H9 (cell line): ENCODE data around the gene QPRT. TPM values are rescaled to one million over a fixed set of nuclear protein-coding genes. Genes with fewer than 3 reads are reported as not detected.
"Not testable (repeated sequence)": the region's sequence is repeated elsewhere in the genome, so short reads cannot be mapped to it uniquely, and the experiment has no call there.

Experiments used
- DNase-seq: peaks from one replicate; pipeline ENCODE4 v3.0.0-alpha.2; 2017
- H2AFZ ChIP-seq: one replicate; pipeline ENCODE4 v1.6.1; 2013; ENCODE audit warnings: mild to moderate bottlenecking, low read length, control low read depth, moderate library complexity
- H2AK5ac ChIP-seq: 2 replicates; pipeline ENCODE4 v1.6.1; 2013; ENCODE audit warnings: low read length, control low read depth, mixed read lengths; ENCODE audit not compliant: insufficient read length
- H2BK120ac ChIP-seq: one replicate; pipeline ENCODE4 v1.6.1; 2013; ENCODE audit warnings: low read depth, mild to moderate bottlenecking, low read length, control low read depth, inconsistent platforms; ENCODE audit not compliant: poor library complexity, severe bottlenecking
- H2BK12ac ChIP-seq: 2 replicates; pipeline ENCODE4 v1.6.1; 2013; ENCODE audit warnings: low read length, control low read depth, mixed read lengths, low read depth; ENCODE audit not compliant: insufficient read length
- H2BK15ac ChIP-seq: 2 replicates; pipeline ENCODE4 v1.6.1; 2013; ENCODE audit warnings: low read depth, low read length, control low read depth
- H2BK20ac ChIP-seq: one replicate; pipeline ENCODE4 v1.6.1; 2013; ENCODE audit warnings: low read depth, mild to moderate bottlenecking, low read length, control low read depth, inconsistent platforms; ENCODE audit not compliant: poor library complexity, severe bottlenecking
- H2BK5ac ChIP-seq: 2 replicates; pipeline ENCODE4 v1.6.1; 2013; ENCODE audit warnings: low read length, control low read depth, mixed read lengths; ENCODE audit not compliant: insufficient read length
- H3K14ac ChIP-seq: 2 replicates; pipeline ENCODE4 v1.6.1; 2013; ENCODE audit warnings: low read length, control low read depth; ENCODE audit not compliant: insufficient read depth
- H3K18ac ChIP-seq: 2 replicates; pipeline ENCODE4 v1.6.1; 2013; ENCODE audit warnings: low read depth, mild to moderate bottlenecking, mixed read lengths, low read length, control low read depth; ENCODE audit not compliant: insufficient read length
- H3K23ac ChIP-seq: 2 replicates; pipeline ENCODE4 v1.6.1; 2013; ENCODE audit warnings: low read length, control low read depth, mixed read lengths, low read depth; ENCODE audit not compliant: insufficient read length
- H3K23me2 ChIP-seq: 2 replicates; pipeline ENCODE4 v1.6.1; 2013; ENCODE audit warnings: low read depth, mild to moderate bottlenecking, mixed read lengths, low read length, control low read depth; ENCODE audit not compliant: insufficient read length, poor library complexity, severe bottlenecking
- H3K27ac ChIP-seq: 2 replicates; pipeline ENCODE4 v1.5.1; 2013; ENCODE audit warnings: low read length, control low read depth, mixed read lengths, low read depth; ENCODE audit not compliant: insufficient read length
- H3K27me3 ChIP-seq: 2 replicates; pipeline ENCODE4 v1.6.1; 2013; ENCODE audit warnings: low read length, control low read depth, inconsistent platforms; ENCODE audit not compliant: insufficient read depth
- H3K4ac ChIP-seq: 2 replicates; pipeline ENCODE4 v1.6.1; 2013; ENCODE audit warnings: low read depth, mild to moderate bottlenecking, control low read depth, inconsistent platforms, low read length, moderate library complexity
- H3K4me1 ChIP-seq: 2 replicates; pipeline ENCODE4 v1.6.1; 2013; ENCODE audit warnings: low read length, control low read depth, inconsistent platforms; ENCODE audit not compliant: insufficient read depth
- H3K4me2 ChIP-seq: 2 replicates; pipeline ENCODE4 v1.6.1; 2013; ENCODE audit warnings: low read length, control low read depth, mixed read lengths; ENCODE audit not compliant: insufficient read length, insufficient read depth
- H3K56ac ChIP-seq: 2 replicates; pipeline ENCODE4 v1.6.1; 2013; ENCODE audit warnings: low read depth, mild to moderate bottlenecking, mixed read lengths, low read length, control low read depth; ENCODE audit not compliant: insufficient read length
- H3K79me1 ChIP-seq: 2 replicates; pipeline ENCODE4 v1.6.1; 2013; ENCODE audit warnings: low read depth, mild to moderate bottlenecking, moderate library complexity, low read length, control low read depth, inconsistent platforms; ENCODE audit not compliant: insufficient read depth, poor library complexity, severe bottlenecking
- H3K79me2 ChIP-seq: 2 replicates; pipeline ENCODE4 v1.6.1; 2013; ENCODE audit warnings: low read length, control low read depth, inconsistent platforms; ENCODE audit not compliant: insufficient read depth
- H3K9ac ChIP-seq: 2 replicates; pipeline ENCODE4 v1.6.1; 2013; ENCODE audit warnings: low read length, control low read depth, mixed read lengths; ENCODE audit not compliant: insufficient read length; ENCODE audit errors: extremely low read depth
- H3K9me3 ChIP-seq: one replicate; pipeline ENCODE4 v1.6.1; 2013; ENCODE audit warnings: low read depth, low read length, inconsistent platforms; ENCODE audit not compliant: control insufficient read depth
- H3T11ph ChIP-seq: one replicate; pipeline ENCODE4 v1.6.1; 2013; ENCODE audit warnings: mild to moderate bottlenecking, low read length, control low read depth, inconsistent platforms
- H4K20me1 ChIP-seq: one replicate; pipeline ENCODE4 v1.6.1; 2013; ENCODE audit not compliant: control insufficient read depth, insufficient read length, insufficient read depth
- H4K5ac ChIP-seq: 2 replicates; pipeline ENCODE4 v1.6.1; 2013; ENCODE audit warnings: low read depth, mild to moderate bottlenecking, mixed read lengths, low read length, control low read depth; ENCODE audit not compliant: insufficient read length
- H4K8ac ChIP-seq: replicated peaks from 2 replicates; pipeline ENCODE4 v1.6.1; 2013; ENCODE audit warnings: low read length, control low read depth, mixed read lengths, low read depth; ENCODE audit not compliant: insufficient read length
- H4K91ac ChIP-seq: 2 replicates; pipeline ENCODE4 v1.6.1; 2013; ENCODE audit warnings: low read depth, mild to moderate bottlenecking, moderate library complexity, mixed read lengths, low read length, control low read depth; ENCODE audit not compliant: insufficient read length
- H3K27ac Mint-ChIP-seq, 3 experiments: 2 replicates in 2 of 3; 3 replicates in 1 of 3; pipeline ENCODE4 v1.8.0; 2020 to 2021; ENCODE audit warnings: mixed read lengths in 3 of 3, mild to moderate bottlenecking in 1 of 3, moderate library complexity in 1 of 3
- H3K27me3 Mint-ChIP-seq: 2 replicates; pipeline ENCODE4 v1.8.0; 2021; ENCODE audit warnings: low read depth, mild to moderate bottlenecking, moderate library complexity, mixed read lengths
- H3K36me3 Mint-ChIP-seq, 3 experiments: 2 replicates in 2 of 3; 3 replicates in 1 of 3; pipeline ENCODE4 v1.8.0; 2020 to 2021; ENCODE audit warnings: low read depth in 3 of 3, mixed read lengths in 3 of 3; ENCODE audit not compliant: insufficient read depth in 1 of 3
- H3K4me1 Mint-ChIP-seq, 2 experiments: 2 replicates each; pipeline ENCODE4 v1.8.0; 2020; ENCODE audit warnings: mixed read lengths in 2 of 2
- H3K4me3 Mint-ChIP-seq, 2 experiments: 2 replicates in 1 of 2; 3 replicates in 1 of 2; pipeline ENCODE4 v1.8.0; 2020 to 2021; ENCODE audit warnings: mild to moderate bottlenecking in 2 of 2, mixed read lengths in 2 of 2, moderate library complexity in 1 of 2
- H3K9me3 Mint-ChIP-seq, 2 experiments: 2 replicates in 1 of 2; 3 replicates in 1 of 2; pipeline ENCODE4 v1.8.0; 2020; ENCODE audit warnings: mild to moderate bottlenecking in 2 of 2, mixed read lengths in 2 of 2, moderate library complexity in 1 of 2
- WGBS: extraction: QIAGEN DNeasy Blood & Tissue Kit; methylation state at CpG from one replicate; pipeline ENCODE4 v1.1.7; 2013; ENCODE audit warnings: missing lambda C conversion rate, low lambda C conversion rate, mixed read lengths; ENCODE audit not compliant: insufficient read length; ENCODE audit errors: extremely low coverage; 5-methylcytosine and 5-hydroxymethylcytosine counted together
- total RNA-seq: library from RNA; stranded (reverse); gene quantifications from 2 replicates; pipeline ENCODE4 v1.2.1, GENCODE V29; 2021

QPRT gene
- total RNA-seq, 1 experiment from 2014 or later, result 107 TPM

GRCh38 chr16:29692606-29693005 is 13.6 kb downstream of the QPRT start:
- not testable (repeated sequence) for H4K8ac ChIP-seq, H3K9ac ChIP-seq, H4K91ac ChIP-seq, H3K27ac ChIP-seq, H2BK20ac ChIP-seq, H2BK12ac ChIP-seq, H3T11ph ChIP-seq, H3K4me3 Mint-ChIP-seq, H3K56ac ChIP-seq, H3K23ac ChIP-seq, H3K14ac ChIP-seq, DNase-seq, H3K9me3 ChIP-seq, H3K27me3 Mint-ChIP-seq, H2BK15ac ChIP-seq, H3K79me1 ChIP-seq, H3K18ac ChIP-seq, H3K4ac ChIP-seq, H3K27ac Mint-ChIP-seq, H3K27me3 ChIP-seq, H3K4me2 ChIP-seq, H2BK5ac ChIP-seq, H3K79me2 ChIP-seq, H3K9me3 Mint-ChIP-seq, H4K20me1 ChIP-seq, H3K4me1 ChIP-seq, H4K5ac ChIP-seq, H2AFZ ChIP-seq, H2BK120ac ChIP-seq, H3K23me2 ChIP-seq, H2AK5ac ChIP-seq
- Mint-ChIP-seq H3K4me1 (peaks cover 12 to 13% of the 10 kb centered on the region in 2 experiments), H3K36me3 (peaks cover 33 to 50% (median 44%) of the 10 kb centered on the region in 3 experiments)
- WGBS, result no CpG with 5 or more reads among the region's 26 CpGs
